Lung (tissue), 12 donors: ENCODE measurements around the gene TNFAIP3. TPM values are rescaled to one million over a fixed set of nuclear protein-coding genes. Genes with fewer than 3 reads are reported as not detected.

ENCODE experiments used
- ATAC-seq: fragments of 200-7000 bp; cut with Tn5 transposase; one replicate; pipeline ENCODE4 v1.9.1; 2020; ENCODE audit warnings: moderate number of reproducible peaks; ENCODE audit not compliant: insufficient read depth, low FRiP score
- DNase-seq, 3 donors: peaks; one replicate each; pipeline ENCODE4 v3.0.0-alpha.2; 2013 to 2017
- H3K27ac ChIP-seq, 2 donors: one replicate each; pipeline ENCODE4 v1.5.1; 2013; ENCODE audit warnings: mild to moderate bottlenecking in 2 of 2, moderate library complexity in 2 of 2, control low read depth in 1 of 2, inconsistent platforms in 1 of 2, low read depth in 1 of 2, low read length in 1 of 2
- H3K27me3 ChIP-seq, 3 donors: one replicate each; pipeline ENCODE4 v1.5.1; 2013; ENCODE audit warnings: low read length in 2 of 3; ENCODE audit not compliant: control insufficient read depth in 3 of 3, insufficient read depth in 3 of 3
- H3K36me3 ChIP-seq, 4 donors: one replicate each; pipeline ENCODE4 v1.5.1; 2013; ENCODE audit warnings: low read length in 4 of 4, mild to moderate bottlenecking in 1 of 4, moderate library complexity in 1 of 4; ENCODE audit not compliant: control insufficient read depth in 4 of 4, insufficient read depth in 4 of 4
- H3K4me1 ChIP-seq, 5 donors: one replicate each; pipeline ENCODE4 v1.5.1; 2013; ENCODE audit warnings: low read length in 5 of 5, mild to moderate bottlenecking in 2 of 5, moderate library complexity in 1 of 5; ENCODE audit not compliant: control insufficient read depth in 5 of 5, insufficient read depth in 5 of 5
- H3K4me3 ChIP-seq: one replicate; pipeline ENCODE4 v1.5.1; 2013; ENCODE audit warnings: mild to moderate bottlenecking, control low read depth, moderate library complexity
- H3K9ac ChIP-seq, 2 donors: one replicate each; pipeline ENCODE4 v1.5.1; 2013; ENCODE audit warnings: low read length in 2 of 2, control low read depth in 1 of 2; ENCODE audit not compliant: insufficient read depth in 1 of 2
- H3K9me3 ChIP-seq, 4 donors: one replicate each; pipeline ENCODE4 v1.5.1; 2013; ENCODE audit warnings: low read length in 3 of 4, mild to moderate bottlenecking in 1 of 4, moderate library complexity in 1 of 4; ENCODE audit not compliant: control insufficient read depth in 4 of 4, insufficient read depth in 3 of 4
- CTCF ChIP-seq: IDR thresholded peaks from 2 replicates; pipeline ENCODE4 v1.5.1; 2012; ENCODE audit warnings: mild to moderate bottlenecking; ENCODE audit errors: control extremely low read depth, extremely low read depth
- WGBS, 2 donors: extraction: QIAGEN DNeasy Blood & Tissue Kit; methylation state at CpG; one replicate each; pipeline ENCODE4 v1.1.7; 2013; 5-methylcytosine and 5-hydroxymethylcytosine counted together
- polyA plus RNA-seq, 2 donors: library from polyadenylated mRNA; stranded (reverse); fragments of 200-250 nt; gene quantifications; one replicate each; pipeline ENCODE4 v1.2.1, GENCODE V29; 2013
- total RNA-seq, 2 donors: library from RNA; depleted of rRNA in 1 of 2; stranded (reverse); fragments of >200 nt in 1 of 2; gene quantifications; one replicate each; pipeline ENCODE4 v1.2.1, GENCODE V29; 2014 to 2021
- donor health status: control.
- donor health status: control.
- donor health status: Bipolar disorder and iron deficiency.
- donor health status: healthy.
- donor health status: DM: yes; HTN: yes; CAD: no.

Gene TNFAIP3
- total and polyA plus RNA-seq, 4 donors: 13.4 to 396 (median 87.5) TPM

DNA sequence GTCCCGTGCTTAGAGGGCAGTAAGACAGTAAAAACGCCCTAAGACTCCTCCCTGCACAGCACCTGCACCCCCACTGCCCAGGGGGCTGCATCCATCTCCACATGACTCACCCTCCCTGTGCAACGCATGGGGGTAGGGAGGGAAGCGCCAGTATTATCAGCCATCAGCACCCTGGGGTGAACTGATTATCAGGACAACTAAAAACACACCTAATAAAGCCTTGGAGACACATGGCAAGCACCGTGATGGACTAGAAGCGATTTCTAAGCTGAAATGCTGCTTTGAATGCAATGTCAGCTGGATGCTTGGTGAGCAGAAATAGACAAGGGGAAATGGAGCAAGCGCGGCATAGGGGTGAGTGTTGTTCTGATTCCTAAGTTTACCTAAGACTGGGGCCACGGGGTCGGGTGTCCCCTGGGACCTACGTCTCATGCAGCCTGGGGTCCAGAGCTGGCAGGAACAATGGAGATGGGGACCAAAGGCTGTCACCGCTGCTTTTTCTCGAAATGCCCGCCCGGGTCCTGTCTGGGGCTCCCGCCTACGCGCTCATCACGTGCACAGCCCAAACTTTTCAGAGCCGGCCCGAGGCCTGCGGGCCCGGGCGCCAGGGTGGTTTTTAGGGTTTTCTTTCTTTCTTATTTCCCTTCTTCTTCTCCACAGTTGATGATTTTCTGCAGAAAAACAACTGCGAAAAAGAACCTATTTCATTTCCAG is 702 bp upstream of the TNFAIP3 start:
- Histone ChIP-seq H3K4me1 (peaks cover 3 to 26% (median 10%) of the 10 kb centered on the region in 5 donors), H3K4me3 (peak overlapping the region; percentile 38)
- TF ChIP-seq CTCF: no peak

GRCh38 chr6:137867685-137868509 is 838 bp downstream of the TNFAIP3 start:
- Histone ChIP-seq H3K27me3 (no peaks in the 10 kb centered on the region), H3K9me3 (no peaks in the 10 kb centered on the region), H3K9ac (peak overlapping the region; percentile 6 to 84), H3K4me1 (peaks cover 0 to 19% (median 11%) of the 10 kb centered on the region in 5 donors), H3K36me3 (peaks cover 0 to 3% (median 0%) of the 10 kb centered on the region in 4 donors), H3K4me3 (peak overlapping the region; percentile 63), H3K27ac (peak overlapping the region in 1 of 2 donors; percentile 94)
- WGBS, 2 donors: 1 to 4% methylated on average over 32 of the region's 32 CpGs
- no peak for TF ChIP-seq CTCF
- ATAC-seq (peak; percentile 7), DNase-seq (peak; percentile 29 to 55 (median 50))

More for the DNA sequence above, 702 bp upstream of the TNFAIP3 start:
- H3K9me3 ChIP-seq: no peaks in the 10 kb centered on the region
- H3K27me3 ChIP-seq: no peaks in the 10 kb centered on the region
- peak; percentile 16 for ATAC-seq
- peak overlapping the region; percentile 71 to 92 for H3K27ac ChIP-seq
- DNase-seq: no peak
- H3K36me3 ChIP-seq: peaks cover 0 to 2% (median 0%) of the 10 kb centered on the region in 4 donors
- 7 to 10% methylated on average over 25 of the region's 25 CpGs for WGBS, 2 donors
- H3K9ac ChIP-seq: peak overlapping the region in 1 of 2 donors; percentile 53

GRCh38 chr6:137868721-137869548 is 1.9 kb downstream of the TNFAIP3 start:
- Histone ChIP-seq H3K9me3 (no peaks in the 10 kb centered on the region), H3K4me1 (peaks cover 0 to 28% (median 9%) of the 10 kb centered on the region in 5 donors), H3K9ac (no peak overlapping the region), H3K4me3 (peak overlapping the region; percentile 27), H3K27me3 (no peaks in the 10 kb centered on the region), H3K27ac (peak overlapping the region in 1 of 2 donors; percentile 32), H3K36me3 (peaks cover 0 to 3% (median 0%) of the 10 kb centered on the region in 4 donors)
- 61 to 66% methylated on average over 10 of the region's 10 CpGs for WGBS, 2 donors
- TF ChIP-seq CTCF: no peak
- DNase-seq: no peak
- no peak for ATAC-seq
